HG03432 (cell line): ENCODE results near the gene SGIP1.

Source experiments
- ATAC-seq: cut with Tn5 transposase; IDR thresholded peaks from one replicate; pipeline ENCODE4 v1.9.1; 2021; ENCODE audit warnings: mild to moderate bottlenecking, moderate library complexity; ENCODE audit not compliant: unreplicated experiment

Gene SGIP1

GRCh38 chr1:66676613-66677298 lies 142.8 kb downstream of the SGIP1 start:
- ATAC-seq: no peak

DNA sequence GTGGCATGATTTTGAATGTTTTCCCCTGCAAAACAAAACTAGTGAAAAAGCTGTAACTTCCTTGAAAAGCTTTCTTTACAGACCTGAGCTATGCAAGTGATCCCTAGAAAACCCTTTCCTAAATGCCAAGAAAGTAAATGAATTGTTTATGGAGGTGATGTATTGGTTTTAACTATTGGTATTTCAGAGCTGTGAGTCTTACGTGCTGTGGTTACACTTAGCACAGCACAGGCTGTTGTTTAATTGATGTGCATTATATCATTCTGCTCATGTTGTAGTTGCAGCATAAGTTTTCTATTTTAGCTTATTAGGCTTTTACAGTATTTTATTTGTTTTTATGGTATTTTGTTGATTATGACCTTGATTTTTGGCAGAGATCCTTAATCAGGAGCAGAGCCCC lies 144.2 kb downstream of the SGIP1 start:
- ATAC-seq: no peak

GRCh38 chr1:66679140-66679539 lies 145.2 kb downstream of the SGIP1 start:
- ATAC-seq: no peak

DNA sequence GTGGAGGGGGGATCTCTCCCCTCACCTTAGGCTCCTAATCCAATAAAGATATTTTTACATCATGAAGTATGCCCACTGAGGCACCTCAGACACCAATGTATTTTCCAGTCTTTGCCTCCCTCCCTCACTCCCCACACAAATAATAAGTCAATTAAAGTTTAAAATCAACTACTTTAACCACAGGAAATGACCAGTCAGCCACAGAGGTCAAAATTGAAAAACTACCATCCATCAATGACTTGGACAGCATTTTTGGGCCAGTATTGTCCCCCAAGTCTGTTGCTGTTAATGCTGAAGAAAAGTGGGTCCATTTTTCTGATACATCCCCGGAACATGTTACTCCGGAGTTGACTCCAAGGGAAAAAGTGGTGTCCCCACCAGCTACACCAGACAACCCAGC lies 147.7 kb downstream of the SGIP1 start:
- no peak for ATAC-seq

DNA sequence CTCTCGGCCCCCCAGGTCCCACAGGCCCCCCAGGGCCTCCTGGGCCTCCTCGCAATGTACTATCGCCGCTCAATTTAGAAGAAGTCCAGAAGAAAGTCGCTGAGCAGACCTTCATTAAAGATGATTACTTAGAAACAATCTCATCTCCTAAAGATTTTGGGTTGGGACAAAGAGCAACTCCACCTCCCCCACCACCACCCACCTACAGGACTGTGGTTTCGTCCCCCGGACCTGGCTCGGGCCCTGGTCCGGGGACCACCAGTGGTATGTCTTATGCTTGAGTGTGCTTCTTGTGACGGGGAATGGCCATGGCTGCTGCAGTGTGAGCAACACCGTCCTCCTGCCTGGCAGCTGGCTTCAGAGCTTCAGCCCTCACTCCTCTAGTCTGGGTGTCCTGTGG lies 148.2 kb downstream of the SGIP1 start:
- ATAC-seq: no peak

GRCh38 chr1:66684353-66684752 lies 150.4 kb downstream of the SGIP1 start:
- no peak for ATAC-seq

DNA sequence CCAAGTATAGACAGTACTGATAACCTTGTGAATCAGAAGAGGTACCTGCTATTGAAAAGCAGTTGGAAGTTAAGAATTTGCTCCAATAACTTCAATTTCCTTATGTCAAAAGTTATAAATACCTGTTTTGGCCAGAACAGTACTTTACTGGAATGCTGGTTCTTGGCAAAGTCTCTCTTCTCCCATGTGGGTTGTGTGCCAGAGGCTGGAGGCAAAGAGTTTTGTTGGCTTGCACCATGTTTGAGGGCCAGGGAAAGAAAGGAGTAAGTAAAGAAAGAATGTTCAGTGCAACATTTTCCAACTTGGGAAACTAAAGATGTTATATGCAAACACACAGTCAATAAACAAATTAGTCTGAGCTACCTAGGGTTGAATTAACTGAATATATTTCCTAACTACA lies 151.3 kb downstream of the SGIP1 start:
- ATAC-seq: no peak

DNA sequence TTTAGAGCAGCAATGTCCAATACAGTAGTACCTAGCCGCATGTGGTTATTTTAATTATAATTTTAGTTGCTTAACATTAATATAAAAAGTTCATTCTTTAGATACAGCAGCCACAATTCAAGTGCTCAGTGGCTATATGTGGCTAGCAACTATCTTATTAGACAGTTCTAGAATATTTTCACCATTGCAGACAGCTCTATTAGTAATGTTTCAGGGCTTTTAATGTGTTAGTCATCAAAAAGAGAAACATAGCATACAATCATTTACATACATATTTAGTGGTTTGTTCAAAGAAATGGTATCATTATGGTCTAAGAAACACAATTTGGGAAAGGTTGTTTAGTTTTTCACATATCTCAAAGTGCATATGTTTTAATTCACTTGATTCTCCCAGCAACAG lies 151.7 kb downstream of the SGIP1 start:
- ATAC-seq: no peak

- ATAC-seq: no peak
Observed at GRCh38 chr1:66686406-66686805, 152.5 kb downstream of the SGIP1 start.

- ATAC-seq: no peak
Observed at GRCh38 chr1:66687358-66687757, 153.4 kb downstream of the SGIP1 start.

DNA sequence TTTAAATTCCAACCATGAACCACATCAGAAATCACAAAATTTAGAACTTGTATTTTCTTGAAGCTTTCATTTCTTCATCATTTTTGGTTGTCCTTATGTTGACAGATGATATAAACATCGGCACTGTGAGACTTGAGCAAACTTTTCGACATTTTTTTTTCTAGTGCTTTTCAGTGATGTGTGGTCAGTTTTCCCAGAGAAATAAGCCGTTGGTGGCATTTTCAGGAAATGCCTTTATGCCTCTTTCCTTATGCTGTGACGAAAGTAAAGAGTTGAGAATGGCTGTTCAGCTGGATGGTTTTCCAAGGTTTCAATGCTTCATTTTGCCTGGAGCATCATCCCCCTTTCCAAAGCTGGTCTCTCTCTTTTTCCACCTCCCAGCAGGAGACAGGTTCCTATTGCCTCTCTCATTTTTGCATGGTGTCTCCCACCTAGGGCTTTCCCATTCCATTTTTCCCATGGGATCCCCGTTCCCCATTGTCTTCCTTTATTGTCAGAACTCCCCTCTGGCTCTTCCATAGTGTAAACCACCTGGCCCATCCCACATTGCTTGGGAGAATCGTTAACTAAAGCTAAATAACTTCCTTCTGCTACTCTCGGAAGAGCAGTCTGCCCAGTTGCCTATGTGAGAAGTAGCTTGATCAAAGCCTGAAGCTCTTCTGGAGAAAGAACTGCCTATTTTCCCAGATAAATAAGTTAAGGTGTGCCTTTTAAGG lies 156.9 kb downstream of the SGIP1 start:
- no peak for ATAC-seq

DNA sequence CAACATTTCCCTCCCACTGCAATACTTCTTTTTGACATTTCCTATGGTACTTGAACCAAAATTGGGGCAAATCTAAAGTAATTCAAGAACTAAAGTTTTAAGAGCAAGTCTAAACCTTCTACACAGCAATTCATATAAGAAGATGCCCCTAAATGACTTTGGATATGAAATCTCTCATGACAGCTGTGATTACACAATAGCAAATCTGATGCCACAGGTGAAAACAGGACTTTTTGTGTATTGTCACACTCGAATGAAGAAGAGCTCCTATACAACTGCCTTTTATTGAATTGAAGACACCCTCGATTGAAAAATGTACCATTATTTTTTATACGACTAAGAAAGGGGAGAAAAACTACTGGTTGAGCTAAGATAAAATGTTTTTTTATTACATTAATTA lies 158.7 kb downstream of the SGIP1 start:
- no peak for ATAC-seq

DNA sequence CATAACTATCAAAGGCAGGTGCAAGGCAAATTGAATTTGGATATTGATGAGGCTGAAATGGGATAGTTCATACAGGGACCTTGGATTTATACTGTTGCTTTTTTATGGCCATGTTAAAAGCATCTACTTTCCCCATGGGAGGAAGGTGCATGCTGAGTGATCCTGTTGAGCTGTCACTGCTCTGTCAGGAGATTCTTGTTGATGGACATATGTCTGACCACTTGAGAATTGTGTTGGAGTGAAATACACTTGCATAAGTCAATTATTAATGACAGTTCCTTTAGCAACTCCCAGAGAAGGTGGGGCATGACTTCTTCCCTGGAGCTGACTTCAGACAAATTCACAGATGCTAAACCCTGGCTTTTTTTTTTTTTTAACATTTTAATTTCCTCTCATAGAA lies 159.9 kb downstream of the SGIP1 start:
- ATAC-seq: no peak

GRCh38 chr1:66695116-66695515 lies 161.2 kb downstream of the SGIP1 start:
- no peak for ATAC-seq

GRCh38 chr1:66696771-66697170 lies 162.8 kb downstream of the SGIP1 start:
- ATAC-seq: no peak

- no peak for ATAC-seq
Observed at GRCh38 chr1:66699213-66699612, 165.3 kb downstream of the SGIP1 start.

- no peak for ATAC-seq
Observed at GRCh38 chr1:66704177-66704875, 170.4 kb downstream of the SGIP1 start.

DNA sequence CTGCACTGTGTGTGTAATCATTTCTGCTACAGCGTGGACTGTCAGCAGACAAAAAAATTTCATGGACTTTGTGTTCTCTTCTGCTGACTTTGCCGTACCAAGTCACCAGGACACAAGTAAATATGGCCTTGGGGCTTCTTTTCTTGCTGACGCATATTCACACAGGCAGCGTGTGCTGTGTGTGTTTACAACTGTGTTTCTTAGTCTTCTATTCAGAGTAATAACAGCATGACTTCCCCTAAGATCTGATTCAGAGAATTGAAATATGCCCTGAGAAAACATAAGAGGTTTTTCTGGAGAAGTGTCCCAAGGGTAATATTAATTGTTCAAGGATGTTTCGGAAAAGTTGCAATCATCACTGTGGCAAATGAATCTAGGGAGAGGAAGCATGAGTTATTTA lies 171.2 kb downstream of the SGIP1 start:
- no peak for ATAC-seq

DNA sequence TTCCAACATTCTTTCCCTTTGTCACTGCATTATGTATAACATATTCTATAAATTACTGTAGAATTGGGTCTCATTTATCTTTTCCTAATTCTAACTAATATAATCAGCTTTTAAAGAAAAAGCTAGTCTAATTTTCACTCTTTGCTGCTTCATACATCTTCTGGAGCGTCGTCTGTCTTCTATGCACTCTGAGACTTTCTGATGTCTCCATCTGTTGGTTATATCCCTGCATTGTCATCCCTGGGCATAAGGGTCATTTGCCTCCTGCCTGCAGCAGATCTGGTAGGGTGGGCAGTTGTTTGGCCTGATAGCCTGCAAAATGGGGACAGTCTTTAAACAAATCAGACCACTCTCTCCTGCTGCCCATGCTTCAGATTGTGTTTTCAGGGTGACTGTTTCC lies 177.5 kb downstream of the SGIP1 start:
- ATAC-seq: no peak

DNA sequence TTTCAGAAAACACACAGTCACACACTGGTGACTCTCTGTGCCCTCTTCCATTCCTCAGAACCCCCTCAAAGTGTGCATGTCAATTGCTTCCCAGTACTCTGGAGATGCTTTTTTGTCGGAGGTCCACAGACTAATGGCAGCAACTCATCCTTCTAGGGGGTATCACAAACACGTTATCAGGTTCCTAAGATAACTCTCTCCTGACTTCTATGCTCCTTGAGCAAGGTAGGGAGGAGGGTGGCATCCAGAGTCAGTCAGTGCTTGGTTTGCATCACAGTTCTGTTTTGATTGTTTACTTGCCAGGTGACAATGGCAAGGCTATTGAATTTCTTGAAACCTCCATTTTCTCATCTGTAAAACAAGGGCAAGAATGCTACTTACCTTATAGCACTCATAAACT lies 178.9 kb downstream of the SGIP1 start:
- ATAC-seq: no peak

DNA sequence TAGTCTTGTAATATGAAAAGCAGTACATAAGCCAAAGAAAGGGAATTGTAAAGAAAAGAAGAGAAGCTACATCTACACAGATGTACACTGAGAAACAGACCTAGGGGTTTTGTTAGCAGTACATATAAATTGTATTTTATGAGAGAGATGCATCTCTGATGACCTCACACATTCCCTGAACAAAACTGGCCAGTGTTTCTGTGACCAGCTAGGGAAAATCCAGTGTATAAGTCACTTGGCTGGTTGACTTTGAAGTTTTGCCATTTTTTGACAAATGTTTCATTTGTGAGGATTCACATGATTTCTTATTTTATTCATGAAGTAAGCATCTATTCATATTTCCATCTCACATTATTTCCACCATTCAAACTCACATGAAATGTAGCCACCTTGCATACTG lies 190.0 kb downstream of the SGIP1 start:
- no peak for ATAC-seq
